ENCODE results near the gene DAPK2. TPM values are rescaled to one million over a fixed set of nuclear protein-coding genes. Genes with fewer than 3 reads are reported as not detected.

The DAPK2 gene
- polyA plus RNA-seq, 2 of the 4 experiments (the other 2 are of a cell fraction) = 3.1 to 4.8 TPM

DNA sequence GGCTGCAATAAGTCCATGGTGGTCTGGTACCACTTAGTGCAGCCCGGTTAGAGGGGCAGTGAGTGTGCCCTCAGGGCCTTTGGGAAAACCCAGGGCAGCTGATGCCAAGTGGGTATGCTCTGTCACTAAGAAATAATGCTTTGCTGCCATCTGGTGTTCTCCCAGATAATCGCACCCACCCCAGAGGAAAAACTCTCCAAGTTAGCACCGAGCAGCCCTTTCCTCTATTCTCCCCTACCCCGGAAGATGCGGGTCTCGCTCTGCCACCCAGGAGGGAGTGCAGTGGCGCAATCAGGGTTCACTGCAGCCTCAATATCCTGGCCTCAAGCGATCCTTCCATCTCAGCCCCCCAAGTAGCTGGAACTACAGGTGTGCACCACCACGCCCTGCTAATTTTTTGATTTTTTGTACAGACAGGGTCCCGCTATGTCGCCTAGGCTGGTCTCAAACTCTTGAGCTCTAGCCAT lies 21.3 kb upstream of the DAPK2 start:
- POLR2A ChIA-PET = interaction anchor here (1.0 kb wide), 1 partner anchor 315 kb away, joined by 3 read pairs; no protein-coding TSS in a partner anchor
- H3K27ac ChIP-seq = peak overlapping the region in 1 of 2 experiments; percentile 44; a peak in 2 of 6 replicates
- H3K9me3 ChIP-seq = no peaks in the 10 kb centered on the region
- ATAC-seq (peak; percentile 77 to 88), FAIRE-seq (no peak), DNase-seq (ENCODE audit: low read depth in 1 of 2, low spot score in 1 of 2) (peak; percentile 61 to 80)
- H3K4me1 ChIP-seq = peaks cover 24% of the 10 kb centered on the region
- H3K4me3 ChIP-seq = no peak overlapping the region
- CTCF ChIA-PET = interaction anchor here (0.6 to 11.4 kb wide), 115 partner anchors 11 to 1019 kb away, joined by 3 to 173 read pairs (median 4); partner anchors contain the start of genes CIAO2A, DAPK2 and SNX1
- peak overlapping the region; percentile 46; the same call in 2 of the 3 replicates for H3K4me2 ChIP-seq
- 26% methylated on average over 11 of the region's 11 CpGs for WGBS (ENCODE audit: missing lambda C conversion rate)
- TF ChIP-seq SMC3 (IDR thresholded peaks at IDR 0.05) = peak; percentile 95
- TF ChIP-seq RAD21 (conservative IDR thresholded peaks at IDR 0.05 in 1 of 2, IDR thresholded peaks at IDR 0.05 in 1 of 2) = peak; percentile 97 to 98
- TF ChIP-seq HOXA7 (CRISPR knock-in tag; IDR thresholded peaks at IDR 0.05) = no peak
- TF ChIP-seq, protein P1, sequence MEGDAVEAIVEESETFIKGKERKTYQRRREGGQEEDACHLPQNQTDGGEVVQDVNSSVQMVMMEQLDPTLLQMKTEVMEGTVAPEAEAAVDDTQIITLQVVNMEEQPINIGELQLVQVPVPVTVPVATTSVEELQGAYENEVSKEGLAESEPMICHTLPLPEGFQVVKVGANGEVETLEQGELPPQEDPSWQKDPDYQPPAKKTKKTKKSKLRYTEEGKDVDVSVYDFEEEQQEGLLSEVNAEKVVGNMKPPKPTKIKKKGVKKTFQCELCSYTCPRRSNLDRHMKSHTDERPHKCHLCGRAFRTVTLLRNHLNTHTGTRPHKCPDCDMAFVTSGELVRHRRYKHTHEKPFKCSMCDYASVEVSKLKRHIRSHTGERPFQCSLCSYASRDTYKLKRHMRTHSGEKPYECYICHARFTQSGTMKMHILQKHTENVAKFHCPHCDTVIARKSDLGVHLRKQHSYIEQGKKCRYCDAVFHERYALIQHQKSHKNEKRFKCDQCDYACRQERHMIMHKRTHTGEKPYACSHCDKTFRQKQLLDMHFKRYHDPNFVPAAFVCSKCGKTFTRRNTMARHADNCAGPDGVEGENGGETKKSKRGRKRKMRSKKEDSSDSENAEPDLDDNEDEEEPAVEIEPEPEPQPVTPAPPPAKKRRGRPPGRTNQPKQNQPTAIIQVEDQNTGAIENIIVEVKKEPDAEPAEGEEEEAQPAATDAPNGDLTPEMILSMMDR (IDR thresholded peaks at IDR 0.05) = peak; percentile 93
- TF ChIP-seq NPAS2 (CRISPR knock-in tag; IDR thresholded peaks at IDR 0.05; ENCODE audit: borderline replicate concordance) = no peak

DNA sequence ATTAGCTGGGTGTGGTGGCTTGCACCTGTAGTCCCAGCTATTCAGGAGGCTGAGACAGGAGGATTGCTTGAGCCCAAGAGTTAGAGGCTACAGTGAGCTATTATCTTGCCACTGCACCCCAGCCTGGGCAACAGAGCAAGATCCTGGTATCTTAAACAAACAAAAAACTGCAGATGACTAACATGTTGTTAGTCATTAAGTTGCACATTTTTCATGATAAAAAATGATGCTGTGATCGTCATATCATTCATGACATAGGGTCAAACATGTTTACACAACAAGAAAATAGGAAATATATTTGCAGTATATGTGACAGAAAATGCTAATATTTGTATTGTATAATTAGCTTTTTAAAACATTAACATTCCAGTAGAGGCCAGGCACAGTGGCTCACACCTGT lies 20.2 kb upstream of the DAPK2 start:
- Histone ChIP-seq H3K4me3 (no peak overlapping the region), H3K4me1 (peaks cover 13% of the 10 kb centered on the region), H3K9me3 (no peaks in the 10 kb centered on the region), H3K4me2 (no peak overlapping the region), H3K27ac (no peak overlapping the region)
- FAIRE-seq (no peak), ATAC-seq (no peak), DNase-seq (ENCODE audit: low read depth in 1 of 2, low spot score in 1 of 2) (no peak)
- CTCF ChIA-PET = interaction anchor here (0.6 to 11.4 kb wide), 20 partner anchors 12 to 777 kb away, joined by 3 to 173 read pairs (median 8); partner anchors contain the start of genes CIAO2A and DAPK2
- POLR2A ChIA-PET = no interaction called here
- 15% methylated on average over 1 of the region's 1 CpG for WGBS (ENCODE audit: missing lambda C conversion rate)
- no peak for TF ChIP-seq FOSL2 (IDR thresholded peaks at IDR 0.05)
- TF ChIP-seq FOSL2 (CRISPR knock-in tag; IDR thresholded peaks at IDR 0.05) = peak; percentile 49
- no peak for TF ChIP-seq NPAS2 (CRISPR knock-in tag; IDR thresholded peaks at IDR 0.05; ENCODE audit: borderline replicate concordance)
- TF ChIP-seq, protein P2, sequence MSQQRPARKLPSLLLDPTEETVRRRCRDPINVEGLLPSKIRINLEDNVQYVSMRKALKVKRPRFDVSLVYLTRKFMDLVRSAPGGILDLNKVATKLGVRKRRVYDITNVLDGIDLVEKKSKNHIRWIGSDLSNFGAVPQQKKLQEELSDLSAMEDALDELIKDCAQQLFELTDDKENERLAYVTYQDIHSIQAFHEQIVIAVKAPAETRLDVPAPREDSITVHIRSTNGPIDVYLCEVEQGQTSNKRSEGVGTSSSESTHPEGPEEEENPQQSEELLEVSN (IDR thresholded peaks at IDR 0.05; ENCODE audit: borderline replicate concordance, low read depth) = no peak

DNA sequence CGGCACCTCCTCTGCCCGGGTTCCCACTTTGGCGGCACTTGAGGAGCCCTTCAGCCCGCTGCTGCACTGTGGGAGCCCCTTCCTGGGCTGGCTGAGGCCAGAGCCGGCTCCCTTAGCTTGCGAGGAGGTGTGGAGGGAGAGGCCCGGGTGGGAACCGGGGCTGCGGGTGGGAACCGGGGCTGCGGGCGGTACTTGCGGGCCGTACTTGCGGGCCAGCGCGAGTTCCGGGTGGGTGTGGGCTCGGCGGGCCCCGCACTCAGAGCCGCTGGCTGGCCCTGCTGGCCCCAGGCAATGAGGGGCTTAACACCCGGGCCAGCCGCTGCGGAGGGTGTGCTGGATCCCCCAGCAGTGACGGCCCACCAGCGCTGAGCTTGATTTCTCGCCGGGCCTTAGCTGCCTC lies 14.4 kb upstream of the DAPK2 start:
- ATAC-seq (no peak), DNase-seq (ENCODE audit: low read depth in 1 of 2, low spot score in 1 of 2) (no peak), FAIRE-seq (no peak)
- no peaks in the 10 kb centered on the region for H3K4me1 ChIP-seq
- POLR2A ChIA-PET = no interaction called here
- no peak overlapping the region for H3K4me3 ChIP-seq
- H3K27ac ChIP-seq = no peak overlapping the region
- CTCF ChIA-PET = interaction anchor here (1.4 to 11.4 kb wide), 4 partner anchors 14 to 451 kb away, joined by 3 to 166 read pairs (median 18); partner anchors contain the start of gene DAPK2
- TF ChIP-seq, protein P1 (IDR thresholded peaks at IDR 0.05) = no peak
- TF ChIP-seq CEBPB (IDR thresholded peaks at IDR 0.05) (no peak), CBX8 (IDR thresholded peaks at IDR 0.05) (no peak), EHF (CRISPR knock-in tag; IDR thresholded peaks at IDR 0.05) (no peak), MAZ (IDR thresholded peaks at IDR 0.05; ENCODE audit: borderline replicate concordance, low read depth, low read length) (no peak), NPAS2 (CRISPR knock-in tag; IDR thresholded peaks at IDR 0.05; ENCODE audit: borderline replicate concordance) (no peak), SMC3 (IDR thresholded peaks at IDR 0.05) (no peak), EP300 (IDR thresholded peaks at IDR 0.05) (no peak), ZFP36 (IDR thresholded peaks at IDR 0.05; ENCODE audit: borderline replicate concordance, partially characterized antibody) (no peak), TP53 (CRISPR knock-in tag; IDR thresholded peaks at IDR 0.05) (no peak), MAFK (IDR thresholded peaks at IDR 0.05; ENCODE audit: partially characterized antibody) (no peak)
- TF ChIP-seq, protein P3, sequence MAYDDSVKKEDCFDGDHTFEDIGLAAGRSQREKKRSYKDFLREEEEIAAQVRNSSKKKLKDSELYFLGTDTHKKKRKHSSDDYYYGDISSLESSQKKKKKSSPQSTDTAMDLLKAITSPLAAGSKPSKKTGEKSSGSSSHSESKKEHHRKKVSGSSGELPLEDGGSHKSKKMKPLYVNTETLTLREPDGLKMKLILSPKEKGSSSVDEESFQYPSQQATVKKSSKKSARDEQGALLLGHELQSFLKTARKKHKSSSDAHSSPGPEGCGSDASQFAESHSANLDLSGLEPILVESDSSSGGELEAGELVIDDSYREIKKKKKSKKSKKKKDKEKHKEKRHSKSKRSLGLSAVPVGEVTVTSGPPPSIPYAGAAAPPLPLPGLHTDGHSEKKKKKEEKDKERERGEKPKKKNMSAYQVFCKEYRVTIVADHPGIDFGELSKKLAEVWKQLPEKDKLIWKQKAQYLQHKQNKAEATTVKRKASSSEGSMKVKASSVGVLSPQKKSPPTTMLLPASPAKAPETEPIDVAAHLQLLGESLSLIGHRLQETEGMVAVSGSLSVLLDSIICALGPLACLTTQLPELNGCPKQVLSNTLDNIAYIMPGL (CRISPR knock-in tag; IDR thresholded peaks at IDR 0.05; ENCODE audit: borderline replicate concordance) = no peak
- TF ChIP-seq, protein P4, sequence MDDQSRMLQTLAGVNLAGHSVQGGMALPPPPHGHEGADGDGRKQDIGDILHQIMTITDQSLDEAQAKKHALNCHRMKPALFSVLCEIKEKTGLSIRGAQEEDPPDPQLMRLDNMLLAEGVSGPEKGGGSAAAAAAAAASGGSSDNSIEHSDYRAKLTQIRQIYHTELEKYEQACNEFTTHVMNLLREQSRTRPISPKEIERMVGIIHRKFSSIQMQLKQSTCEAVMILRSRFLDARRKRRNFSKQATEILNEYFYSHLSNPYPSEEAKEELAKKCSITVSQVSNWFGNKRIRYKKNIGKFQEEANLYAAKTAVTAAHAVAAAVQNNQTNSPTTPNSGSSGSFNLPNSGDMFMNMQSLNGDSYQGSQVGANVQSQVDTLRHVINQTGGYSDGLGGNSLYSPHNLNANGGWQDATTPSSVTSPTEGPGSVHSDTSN (IDR thresholded peaks at IDR 0.05) = no peak
- 93% methylated on average over 25 of the region's 29 CpGs for WGBS (ENCODE audit: missing lambda C conversion rate)
- no peaks in the 10 kb centered on the region for H3K9me3 ChIP-seq
- no peak overlapping the region for H3K4me2 ChIP-seq

Measured in A549 (cell line).